K562 (cell line): ENCODE results near the gene MRPL2. TPM values are rescaled to one million over a fixed set of nuclear protein-coding genes. Genes with fewer than 3 reads are reported as not detected.

ENCODE experiments used
- ELF1 ChIP-seq: fragments of 200-800 bp; sonication (Bioruptor generic); IDR thresholded peaks from 2 replicates; pipeline ENCODE4 v1.6.1; 2016; ENCODE audit warnings: missing genetic modification characterization, missing compliant biosample characterization
- ELF4 ChIP-seq: fragments of 450-650 bp; formaldehyde crosslinking; IDR thresholded peaks from 2 replicates; pipeline ENCODE4 v1.4.0; 2022; ENCODE audit warnings: missing genetic modification characterization
- MGA ChIP-seq: fragments of 450-650 bp; IDR thresholded peaks from 2 replicates; pipeline ENCODE4 v1.6.1; 2016; ENCODE audit warnings: mild to moderate bottlenecking, moderate library complexity
- NONO ChIP-seq, 2 experiments: fragments of 200-400 bp in 1 of 2; fragments of 450-650 bp in 1 of 2; formaldehyde crosslinking in 1 of 2; IDR thresholded peaks; 2 replicates each; pipeline ENCODE4 v1.6.1; 2017; ENCODE audit warnings: low read depth in 2 of 2, mild to moderate bottlenecking in 2 of 2, moderate library complexity in 2 of 2, low read length in 1 of 2
- RCOR1 ChIP-seq, 2 experiments: IDR thresholded peaks; 2 replicates each; pipeline ENCODE4 v1.6.1; 2012; ENCODE audit warnings: low read depth in 2 of 2, low read length in 2 of 2, borderline replicate concordance in 1 of 2, improper control_type of control experiment in 1 of 2
- ZNF407 ChIP-seq: fragments of 450-650 bp; IDR thresholded peaks from 2 replicates; pipeline ENCODE4 v1.6.1; 2016; ENCODE audit warnings: low read depth
- ZNF445 ChIP-seq: fragments of 250-450 bp; sonication (Bioruptor Pico); IDR thresholded peaks from 2 replicates; pipeline ENCODE4 v1.4.0; 2020; ENCODE audit warnings: low read depth, mild to moderate bottlenecking, moderate library complexity
- polyA plus RNA-seq, 8 experiments: library from polyadenylated mRNA; depleted of rRNA in 4 of 8; stranded (reverse) in 5 of 8; unstranded in 3 of 8; fragments of >200 nt; fragmentation: Nextera tagmentation in 2 of 8; fragmentation: Illumina TruSeq in 1 of 8; extraction: Ambion mirVana in 2 of 8; extraction: Trizol in 1 of 8; gene quantifications; 2 replicates each; pipeline versions ENCODE4 v1.2.1 to v1.2.3, GENCODE V29; 2011 to 2014; ENCODE audit warnings: inconsistent platforms in 1 of 8, missing spikeins in 1 of 8
- total RNA-seq, 7 experiments: library from RNA; depleted of rRNA in 6 of 7; stranded (reverse); fragments of >200 nt in 6 of 7; fragmentation: Illumina TruSeq in 2 of 7; extraction: Trizol in 2 of 7; gene quantifications; 2 replicates each; pipeline versions ENCODE4 v1.2.1 to v1.2.3, GENCODE V29; 2011 to 2021; ENCODE audit warnings: low replicate concordance in 1 of 7

Gene MRPL2
- total and polyA plus RNA-seq, 9 of the 15 experiments (the other 6 are each of a cell fraction or from before 2014, with no cell fraction given), result 63.1 to 262 (median 121) TPM

GRCh38 chr6:43053545-43054205 lies 5.6 kb downstream of the MRPL2 start, which contains the start of gene CUL7 (continued):
- no peak for TF ChIP-seq MGA
- peak; percentile 38 to 52; a peak in 2 of 4 replicates for TF ChIP-seq RCOR1 (IDR thresholded peaks at IDR 0.05; ENCODE audit: borderline replicate concordance in 1 of 2, low read depth in 2 of 2, low read length in 2 of 2)
- TF ChIP-seq ZNF445 (CRISPR knock-in tag), result peak; percentile 92
- peak; percentile 92 for TF ChIP-seq ELF4 (CRISPR knock-in tag)
- TF ChIP-seq ZNF407, result peak; percentile 16; the same call in 1 of the 2 replicates
- peak in 1 of 2 experiments; percentile 83; a peak in 3 of 4 replicates for TF ChIP-seq NONO (IDR thresholded peaks at IDR 0.05; ENCODE audit: low read depth in 2 of 2, low read length in 1 of 2)
- TF ChIP-seq ELF1, result peak; percentile 93
